ENCODE data around the gene FHOD3.
A peak's percentile ranks its signal among the peaks of the same experiment; 100 is the strongest.

Gene FHOD3

DNA sequence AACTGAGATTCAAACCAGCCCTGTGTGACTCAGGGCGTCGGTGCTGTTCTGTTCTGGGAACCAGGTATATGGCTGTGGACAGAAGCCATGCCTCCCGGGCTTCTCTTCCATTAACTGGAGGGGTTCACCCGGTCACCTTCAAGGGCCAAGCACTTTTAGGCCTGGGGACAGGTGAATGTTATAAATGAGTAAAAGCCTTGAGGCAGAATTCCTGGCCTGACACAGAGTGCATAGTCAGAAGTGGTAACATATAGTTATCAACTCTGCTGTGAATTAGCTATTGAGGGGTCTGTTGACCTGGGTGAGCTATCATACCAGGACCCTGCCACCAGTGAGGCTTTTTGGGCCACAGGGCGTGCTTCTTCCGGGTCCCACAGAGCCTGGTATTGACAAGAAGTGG, 2.7 kb downstream of the FHOD3 start:
- peak overlapping the region; percentile 73 for H3K4me3 ChIP-seq (ENCODE audit: low read depth, low read length)
- no peak for DNase-seq (ENCODE audit: low read depth)
- TF ChIP-seq, protein P1, sequence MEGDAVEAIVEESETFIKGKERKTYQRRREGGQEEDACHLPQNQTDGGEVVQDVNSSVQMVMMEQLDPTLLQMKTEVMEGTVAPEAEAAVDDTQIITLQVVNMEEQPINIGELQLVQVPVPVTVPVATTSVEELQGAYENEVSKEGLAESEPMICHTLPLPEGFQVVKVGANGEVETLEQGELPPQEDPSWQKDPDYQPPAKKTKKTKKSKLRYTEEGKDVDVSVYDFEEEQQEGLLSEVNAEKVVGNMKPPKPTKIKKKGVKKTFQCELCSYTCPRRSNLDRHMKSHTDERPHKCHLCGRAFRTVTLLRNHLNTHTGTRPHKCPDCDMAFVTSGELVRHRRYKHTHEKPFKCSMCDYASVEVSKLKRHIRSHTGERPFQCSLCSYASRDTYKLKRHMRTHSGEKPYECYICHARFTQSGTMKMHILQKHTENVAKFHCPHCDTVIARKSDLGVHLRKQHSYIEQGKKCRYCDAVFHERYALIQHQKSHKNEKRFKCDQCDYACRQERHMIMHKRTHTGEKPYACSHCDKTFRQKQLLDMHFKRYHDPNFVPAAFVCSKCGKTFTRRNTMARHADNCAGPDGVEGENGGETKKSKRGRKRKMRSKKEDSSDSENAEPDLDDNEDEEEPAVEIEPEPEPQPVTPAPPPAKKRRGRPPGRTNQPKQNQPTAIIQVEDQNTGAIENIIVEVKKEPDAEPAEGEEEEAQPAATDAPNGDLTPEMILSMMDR (IDR thresholded peaks at IDR 0.05; ENCODE audit: insufficient read depth, low read depth, low read length, missing control alignments), result no peak

DNA sequence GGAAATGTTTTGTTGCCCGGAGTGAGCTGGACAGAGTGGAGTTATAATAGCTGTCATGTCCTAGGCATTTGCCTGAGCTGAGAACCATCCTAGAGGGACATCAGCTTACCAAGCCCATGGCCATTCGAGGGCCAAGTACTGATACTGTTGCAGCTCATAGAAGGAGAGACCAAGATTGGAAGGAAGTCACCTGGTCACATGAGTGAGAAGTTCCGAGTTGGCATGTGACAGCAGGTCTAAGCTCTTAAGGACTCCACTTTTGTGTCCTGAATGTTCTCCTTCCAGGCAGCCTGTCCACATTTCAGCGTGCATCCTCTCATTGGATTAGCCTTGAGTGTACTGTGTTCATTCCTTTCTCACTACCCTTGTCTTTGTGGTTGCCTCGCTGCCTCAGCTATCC, 4.4 kb downstream of the FHOD3 start:
- TF ChIP-seq, protein P1 (IDR thresholded peaks at IDR 0.05; ENCODE audit: insufficient read depth, low read depth, low read length, missing control alignments), result no peak
- no peak overlapping the region for H3K4me3 ChIP-seq (ENCODE audit: low read depth, low read length)
- DNase-seq (ENCODE audit: low read depth), result no peak

DNA sequence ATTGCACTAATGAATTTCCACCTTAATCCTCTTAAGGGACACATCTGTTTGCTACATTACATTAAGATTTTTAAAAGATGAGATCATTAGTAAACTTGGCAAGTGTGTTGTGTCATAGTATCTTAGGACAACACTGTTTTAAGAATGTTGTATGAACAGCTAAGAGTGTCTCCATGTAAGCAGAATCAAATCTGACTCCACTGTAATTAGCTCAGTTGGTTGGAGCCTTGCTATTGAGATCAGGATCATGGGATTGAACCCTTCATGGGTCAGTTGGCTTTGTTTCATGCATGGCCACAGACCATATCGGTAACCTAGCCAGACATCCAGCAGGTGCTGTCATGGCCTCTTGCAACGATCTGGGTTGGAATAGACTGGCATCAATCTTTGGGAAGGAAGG, 5.2 kb downstream of the FHOD3 start:
- H3K4me3 ChIP-seq (ENCODE audit: low read depth, low read length), result no peak overlapping the region
- TF ChIP-seq, protein P1 (IDR thresholded peaks at IDR 0.05; ENCODE audit: insufficient read depth, low read depth, low read length, missing control alignments), result no peak

DNA sequence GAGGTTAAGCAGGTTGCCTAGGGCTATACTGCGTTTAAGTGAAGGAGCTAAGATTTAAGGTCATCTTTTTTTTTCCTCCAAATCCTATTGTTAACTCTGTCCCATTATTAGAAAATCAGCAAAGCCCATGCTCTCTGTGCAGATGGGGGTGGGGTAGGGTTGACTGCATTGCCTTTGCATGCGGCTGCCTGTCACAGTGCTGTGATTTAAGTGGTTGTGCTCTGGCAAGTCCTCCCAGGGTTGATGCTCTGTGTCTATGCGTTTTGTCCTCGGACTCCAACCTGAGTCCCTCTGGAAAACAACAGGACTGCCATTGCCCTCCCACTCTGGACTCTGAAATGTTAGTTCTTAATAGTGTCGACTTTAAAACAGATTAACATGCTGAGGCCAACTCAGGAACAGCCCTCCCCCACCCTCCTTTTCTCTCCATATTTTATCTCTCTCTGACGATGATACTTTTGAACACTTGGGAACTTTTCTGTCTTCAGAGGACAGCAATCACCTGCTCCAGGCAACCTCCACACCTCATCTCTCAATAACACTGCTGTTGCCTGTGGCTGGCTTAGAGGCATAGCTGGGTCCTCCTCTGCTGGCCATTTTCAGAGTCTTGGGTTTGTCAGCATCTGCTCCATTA, 5.8 kb downstream of the FHOD3 start:
- TF ChIP-seq, protein P1 (IDR thresholded peaks at IDR 0.05; ENCODE audit: insufficient read depth, low read depth, low read length, missing control alignments), result no peak
- no peak for DNase-seq (ENCODE audit: low read depth)
- no peak overlapping the region for H3K4me3 ChIP-seq (ENCODE audit: low read depth, low read length)

More for the DNA sequence above, 5.2 kb downstream of the FHOD3 start:
- no peak for DNase-seq (ENCODE audit: low read depth)

DNA sequence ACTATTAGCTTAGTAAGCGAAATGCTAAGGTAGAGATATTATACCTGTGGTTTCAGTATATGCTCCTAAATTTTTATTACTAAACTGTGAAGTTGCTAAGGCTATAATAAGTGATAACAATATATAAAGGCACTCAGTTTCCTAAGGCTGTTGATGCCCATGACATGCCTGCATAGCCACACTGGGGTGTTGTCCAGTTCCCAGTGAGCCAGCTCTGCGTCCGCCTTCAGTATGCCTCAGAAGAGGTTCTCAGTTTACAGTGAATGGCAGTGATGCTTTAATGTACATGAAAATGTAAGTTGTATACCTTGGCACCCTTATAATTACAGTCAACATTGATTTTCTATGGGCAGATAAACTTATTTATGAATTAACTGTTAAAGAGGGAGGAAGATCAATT, 7.2 kb downstream of the FHOD3 start:
- DNase-seq (ENCODE audit: low read depth), result no peak
- H3K4me3 ChIP-seq (ENCODE audit: low read depth, low read length), result no peak overlapping the region
- TF ChIP-seq, protein P1 (IDR thresholded peaks at IDR 0.05; ENCODE audit: insufficient read depth, low read depth, low read length, missing control alignments), result no peak

DNA sequence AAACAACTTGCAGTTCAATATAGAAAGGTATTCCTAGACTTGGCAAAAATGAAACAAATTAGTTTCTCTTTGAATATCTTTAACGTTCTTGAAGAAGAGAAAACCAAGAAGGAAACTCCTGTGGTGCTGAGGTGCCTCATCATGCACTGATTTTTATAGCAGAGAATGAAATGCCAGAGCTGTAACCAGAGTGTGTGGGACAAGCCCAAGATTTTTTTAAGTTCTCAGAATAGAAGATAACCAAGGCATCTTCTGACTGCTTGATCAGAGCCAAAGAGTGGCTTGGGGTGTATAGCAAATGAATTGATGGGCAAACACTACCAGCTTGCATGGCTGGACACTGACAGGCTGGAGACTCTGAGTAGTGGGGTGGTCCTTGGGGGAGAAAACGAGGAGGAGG, 7.9 kb downstream of the FHOD3 start:
- peak; percentile 45 for DNase-seq (ENCODE audit: low read depth)
- TF ChIP-seq, protein P1 (IDR thresholded peaks at IDR 0.05; ENCODE audit: insufficient read depth, low read depth, low read length, missing control alignments), result no peak
- no peak overlapping the region; the same call in 1 of the 2 replicates for H3K4me3 ChIP-seq (ENCODE audit: low read depth, low read length)

DNA sequence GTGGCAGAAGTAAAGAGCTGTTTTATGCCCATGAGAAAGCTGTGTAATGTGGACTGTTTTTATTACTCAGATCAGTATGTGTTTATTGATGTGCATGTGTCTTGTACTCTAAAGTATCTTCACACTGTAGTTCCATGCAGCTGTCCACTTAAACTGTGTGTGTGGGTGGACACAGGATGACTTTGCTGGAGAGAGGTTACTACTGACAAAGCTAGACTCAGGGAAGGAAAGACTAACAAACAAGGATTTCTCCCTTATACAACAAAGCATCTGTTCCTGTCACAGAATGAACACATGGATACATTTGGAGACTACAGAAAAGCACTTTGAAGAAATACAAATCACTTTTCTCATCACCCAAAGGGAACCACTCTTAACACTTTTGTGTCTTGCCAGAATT, 10.0 kb downstream of the FHOD3 start:
- TF ChIP-seq, protein P1 (IDR thresholded peaks at IDR 0.05; ENCODE audit: insufficient read depth, low read depth, low read length, missing control alignments), result no peak
- no peak for DNase-seq (ENCODE audit: low read depth)
- no peak overlapping the region for H3K4me3 ChIP-seq (ENCODE audit: low read depth, low read length)
